Tongue (tissue), 2 donors: ENCODE data around the gene COMT. TPM values are rescaled to one million over a fixed set of nuclear protein-coding genes. Genes with fewer than 3 reads are reported as not detected.
"Not testable (repeated sequence)": the region's sequence is repeated elsewhere in the genome, so short reads cannot be mapped to it uniquely, and the experiment has no call there.

Experiments used
- DNase-seq: peaks from one replicate; pipeline ENCODE4 v3.0.0-alpha.2; 2015
- total RNA-seq: library from RNA; depleted of rRNA; stranded (reverse); fragments of >200 nt; gene quantifications from one replicate; pipeline ENCODE4 v1.2.3, GENCODE V29; 2014

The COMT gene
- total RNA-seq: 190 TPM

GRCh38 chr22:19941365-19942082, at the start of gene COMT, which contains the start of gene TXNRD2:
TSS of gene COMT (plus strand) at chr22:19941772. CDS start at chr22:19962527, 20,755 bp downstream.
TSS of gene TXNRD2 (minus strand) at chr22:19941818. CDS start at chr22:19941803, 15 bp downstream.
- DNase-seq: peak; percentile 73

GRCh38 chr22:19892257-19892879, 49.2 kb upstream of the COMT start:
- DNase-seq: no peak

GRCh38 chr22:19892925-19893324, 48.6 kb upstream of the COMT start:
- no peak for DNase-seq

- no peak for DNase-seq
Measured at GRCh38 chr22:19893363-19893762, 48.2 kb upstream of the COMT start.

- no peak for DNase-seq
Measured at GRCh38 chr22:19895160-19895849, 46.3 kb upstream of the COMT start.

GRCh38 chr22:19896665-19897355, 44.8 kb upstream of the COMT start:
- no peak for DNase-seq

GRCh38 chr22:19897726-19898125, 43.8 kb upstream of the COMT start:
- DNase-seq: no peak

- no peak for DNase-seq
Measured at GRCh38 chr22:19898145-19898544, 43.4 kb upstream of the COMT start.

- DNase-seq: no peak
Measured at GRCh38 chr22:19898831-19899567, 42.6 kb upstream of the COMT start.

- DNase-seq: no peak
Measured at GRCh38 chr22:19900707-19901436, 40.7 kb upstream of the COMT start.

GRCh38 chr22:19901577-19902244, 39.9 kb upstream of the COMT start:
- DNase-seq: no peak

GRCh38 chr22:19902245-19902715, 39.3 kb upstream of the COMT start:
- no peak for DNase-seq

- peak; percentile 75 for DNase-seq
Measured at GRCh38 chr22:19903031-19903430, 38.5 kb upstream of the COMT start.

- no peak for DNase-seq
Measured at GRCh38 chr22:19903513-19903912, 38.1 kb upstream of the COMT start.

- no peak for DNase-seq
Measured at GRCh38 chr22:19904174-19904856, 37.3 kb upstream of the COMT start.

- peak; percentile 51 for DNase-seq
Measured at GRCh38 chr22:19904935-19905334, 36.6 kb upstream of the COMT start.

- no peak for DNase-seq
Measured at GRCh38 chr22:19905347-19906276, 36.0 kb upstream of the COMT start.

GRCh38 chr22:19906864-19907263, 34.7 kb upstream of the COMT start:
- not testable (repeated sequence) for DNase-seq

GRCh38 chr22:19907902-19908301, 33.7 kb upstream of the COMT start:
- DNase-seq: not testable (repeated sequence)
